NCI-H1930 (cell line): ENCODE results near the gene CRYGN.

Source experiments
- DNase-seq, 2 experiments: peaks; one replicate each; lab custom pipeline; 2025; lab: John Stamatoyannopoulos, UW

CRYGN gene

GRCh38 chr7:151406886-151407583 is 32.9 kb downstream of the CRYGN start:
- no peak for DNase-seq

- DNase-seq, result no peak
Observed at GRCh38 chr7:151406051-151406875, 33.7 kb downstream of the CRYGN start.

- no peak for DNase-seq
Observed at GRCh38 chr7:151405588-151405987, 34.4 kb downstream of the CRYGN start.

GRCh38 chr7:151405056-151405455 is 34.9 kb downstream of the CRYGN start:
- DNase-seq, result no peak

GRCh38 chr7:151404216-151405011 is 35.5 kb downstream of the CRYGN start:
- no peak for DNase-seq

GRCh38 chr7:151403764-151404163 is 36.2 kb downstream of the CRYGN start:
- no peak for DNase-seq

GRCh38 chr7:151402029-151402835 is 37.7 kb downstream of the CRYGN start:
- DNase-seq, result no peak

- no peak for DNase-seq
Observed at GRCh38 chr7:151400626-151401315, 39.2 kb downstream of the CRYGN start.

- DNase-seq, result no peak
Observed at GRCh38 chr7:151399906-151400305, 40.0 kb downstream of the CRYGN start.

GRCh38 chr7:151399305-151399601 is 40.7 kb downstream of the CRYGN start:
- DNase-seq, result no peak

GRCh38 chr7:151398446-151399304 is 41.3 kb downstream of the CRYGN start:
- DNase-seq, result no peak

- DNase-seq, result no peak
Observed at GRCh38 chr7:151397026-151397425, 42.9 kb downstream of the CRYGN start.

- no peak for DNase-seq
Observed at GRCh38 chr7:151396328-151396970, 43.5 kb downstream of the CRYGN start.

- DNase-seq, result no peak
Observed at GRCh38 chr7:151395036-151395367, 44.9 kb downstream of the CRYGN start.

GRCh38 chr7:151394076-151395035 is 45.6 kb downstream of the CRYGN start:
- DNase-seq, result no peak

- DNase-seq, result no peak
Observed at GRCh38 chr7:151393031-151393977, 46.6 kb downstream of the CRYGN start.

- DNase-seq, result no peak
Observed at GRCh38 chr7:151392426-151392825, 47.5 kb downstream of the CRYGN start.

- DNase-seq, result no peak
Observed at GRCh38 chr7:151392002-151392401, 47.9 kb downstream of the CRYGN start.
